HG03280 (cell line): ENCODE results near the gene TENT4B.

Experiments
- ATAC-seq: cut with Tn5 transposase; IDR thresholded peaks from one replicate; pipeline ENCODE4 v1.9.1; 2021; ENCODE audit warnings: mild to moderate bottlenecking, moderate library complexity; ENCODE audit not compliant: unreplicated experiment

TENT4B gene

DNA sequence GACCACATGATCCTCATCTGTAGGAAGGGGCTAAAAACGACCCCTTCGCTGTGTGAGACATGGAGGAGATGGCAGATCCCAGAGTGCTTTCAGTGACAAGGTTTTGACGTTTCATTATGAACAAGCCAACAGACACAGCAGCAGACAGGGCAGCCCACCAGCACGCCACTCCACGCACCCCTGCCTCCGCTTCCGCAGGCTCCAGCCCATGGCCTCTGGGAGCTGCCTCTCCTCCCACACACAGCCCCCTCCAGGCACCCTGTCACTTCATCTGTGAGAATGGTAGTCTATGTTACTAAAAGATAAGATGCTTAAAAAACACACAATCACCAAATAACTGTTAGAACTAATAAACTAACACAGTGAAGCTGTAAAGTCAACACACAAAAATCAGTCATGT lies 101.0 kb downstream of the TENT4B start:
- no peak for ATAC-seq

DNA sequence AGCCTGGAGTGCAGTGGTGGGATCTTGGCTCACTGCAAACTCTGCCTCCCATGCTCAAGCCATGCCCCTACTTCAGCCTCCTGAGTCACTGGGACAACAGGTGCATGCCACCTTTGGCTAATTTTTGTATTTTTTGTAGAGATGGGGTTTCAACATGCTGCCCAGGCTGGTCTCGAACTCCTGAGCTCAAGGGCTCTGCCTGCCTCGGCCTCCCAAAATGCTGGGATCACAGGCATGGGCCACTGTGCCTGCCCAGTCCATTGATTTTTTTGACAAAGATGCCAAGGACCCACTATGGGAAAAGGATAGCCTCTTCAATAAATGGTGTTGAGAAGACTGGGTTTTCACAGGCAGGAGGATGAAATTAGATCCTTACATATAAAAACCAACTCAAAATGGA lies 102.4 kb downstream of the TENT4B start:
- ATAC-seq = no peak

DNA sequence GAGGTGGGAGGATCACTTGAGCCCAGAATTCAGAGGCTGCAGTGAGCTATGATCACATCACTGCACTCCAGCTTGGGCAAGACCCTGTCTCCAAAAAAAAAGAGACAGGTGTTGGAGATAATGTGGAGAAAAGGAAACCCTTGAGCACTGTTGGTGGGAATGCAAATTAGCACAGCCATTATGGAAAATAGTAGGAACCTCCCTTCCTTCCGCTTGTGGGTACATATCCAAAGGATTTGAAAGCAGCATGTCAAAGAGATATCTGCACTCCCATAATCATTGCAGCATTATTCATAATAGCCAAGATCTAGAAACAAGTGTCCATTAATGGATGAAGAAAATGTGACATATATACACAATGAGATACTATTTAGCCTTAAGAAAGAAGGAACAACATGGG lies 103.5 kb downstream of the TENT4B start:
- no peak for ATAC-seq

DNA sequence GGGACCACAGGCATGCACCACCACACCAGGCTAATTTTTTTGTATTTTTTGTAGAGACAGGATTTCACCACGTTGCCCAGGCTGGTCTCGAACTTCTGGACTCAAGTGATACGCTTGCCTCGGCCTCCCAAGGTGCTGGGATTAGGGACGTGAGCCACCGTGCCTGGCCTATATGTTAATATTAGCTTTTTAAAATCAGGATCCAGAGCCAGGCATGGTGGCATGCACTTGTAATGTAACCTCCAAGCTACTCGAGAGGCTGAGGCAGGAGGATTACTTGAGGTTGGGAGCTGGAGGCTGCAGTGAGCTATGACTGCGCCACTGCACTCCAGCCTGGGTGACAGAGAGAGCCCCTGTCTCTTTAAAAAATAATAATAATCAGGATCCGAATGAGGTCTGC lies 104.8 kb downstream of the TENT4B start:
- ATAC-seq = no peak

DNA sequence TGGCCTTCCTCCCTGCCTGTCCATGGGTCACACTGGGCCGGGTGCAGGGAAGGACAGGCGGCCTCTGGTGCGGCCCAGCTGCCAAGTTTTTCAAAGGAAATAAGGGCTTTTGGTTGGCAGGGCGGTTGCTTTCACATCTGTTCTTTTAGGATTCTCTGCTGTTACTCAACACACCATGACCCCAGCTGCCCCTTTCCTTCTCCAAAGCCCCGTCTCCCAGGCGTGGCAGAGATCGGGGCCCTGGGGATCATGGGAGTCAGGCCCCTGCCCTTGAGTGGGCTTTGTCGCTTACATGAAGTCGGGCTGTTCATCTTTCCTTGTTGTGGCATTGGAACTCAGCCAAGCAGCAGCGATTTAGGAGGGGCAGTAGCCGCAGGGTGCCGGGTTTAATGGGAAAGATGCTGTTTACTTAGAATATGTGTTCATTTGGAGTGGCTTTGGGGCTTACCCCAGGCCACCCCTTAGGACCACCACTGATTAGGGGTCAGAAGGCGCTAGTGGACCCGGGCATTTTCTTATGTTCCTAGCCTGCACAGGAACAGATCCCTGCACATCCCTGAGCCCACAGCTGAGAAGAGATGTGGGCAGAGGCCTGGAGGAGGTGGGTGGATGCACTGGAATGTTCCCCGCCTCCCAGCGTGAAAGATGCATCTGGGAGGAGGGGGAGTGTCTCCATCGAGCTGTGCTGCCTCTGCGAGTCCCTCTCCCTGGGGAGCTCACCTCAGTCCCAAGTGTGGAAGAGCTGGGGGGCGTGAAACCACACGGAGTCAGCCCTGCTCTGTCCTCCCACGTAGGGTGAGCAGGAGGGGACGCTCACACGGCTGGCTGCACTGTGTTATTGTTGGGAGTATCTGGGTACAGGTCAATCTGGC lies 106.5 kb downstream of the TENT4B start:
- ATAC-seq = no peak

DNA sequence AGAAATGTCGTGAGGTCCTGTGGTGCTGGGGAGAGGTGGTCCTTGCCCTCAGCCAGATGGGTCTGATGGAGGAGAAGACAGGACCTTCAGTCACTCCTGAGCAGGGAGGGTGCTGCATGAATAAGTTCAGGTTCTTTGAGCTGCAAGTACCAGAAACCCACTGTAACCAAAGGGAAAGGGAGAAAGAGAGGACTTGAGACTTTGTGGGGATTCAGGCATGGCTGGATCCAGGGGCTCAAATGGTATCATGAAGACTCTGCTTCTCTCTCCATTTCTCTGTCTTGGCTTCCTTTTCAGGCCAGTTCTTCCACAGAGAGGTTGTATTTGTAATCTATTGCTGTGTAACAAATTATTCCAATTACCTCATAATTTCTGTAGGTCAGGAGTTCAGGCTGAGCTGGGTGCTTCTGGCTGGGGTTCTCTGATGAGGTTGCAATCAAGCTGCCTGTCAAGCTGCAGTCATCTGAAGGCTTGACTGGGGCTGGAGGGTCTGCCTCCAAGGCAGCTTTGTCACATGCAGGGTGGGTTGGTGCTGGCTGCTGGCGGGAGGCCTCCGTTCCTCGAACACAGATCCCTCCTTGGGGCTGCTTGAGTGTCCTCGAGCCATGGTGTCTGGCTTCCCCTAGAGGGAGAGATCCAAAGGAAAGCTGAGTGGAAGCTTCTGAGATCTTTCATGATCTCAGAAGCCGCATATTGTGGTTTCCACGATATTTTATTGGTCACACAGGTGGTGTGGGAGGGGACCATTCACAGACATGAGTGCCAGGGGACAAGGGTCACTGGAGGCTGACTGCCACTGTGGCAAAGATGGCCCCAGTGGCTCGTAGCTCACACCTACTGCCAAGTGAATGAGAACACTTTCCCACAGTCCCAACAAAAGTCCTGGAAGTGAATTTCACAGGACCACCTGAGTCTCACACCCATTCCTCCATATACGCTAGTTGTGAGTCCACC lies 107.4 kb downstream of the TENT4B start:
- no peak for ATAC-seq

DNA sequence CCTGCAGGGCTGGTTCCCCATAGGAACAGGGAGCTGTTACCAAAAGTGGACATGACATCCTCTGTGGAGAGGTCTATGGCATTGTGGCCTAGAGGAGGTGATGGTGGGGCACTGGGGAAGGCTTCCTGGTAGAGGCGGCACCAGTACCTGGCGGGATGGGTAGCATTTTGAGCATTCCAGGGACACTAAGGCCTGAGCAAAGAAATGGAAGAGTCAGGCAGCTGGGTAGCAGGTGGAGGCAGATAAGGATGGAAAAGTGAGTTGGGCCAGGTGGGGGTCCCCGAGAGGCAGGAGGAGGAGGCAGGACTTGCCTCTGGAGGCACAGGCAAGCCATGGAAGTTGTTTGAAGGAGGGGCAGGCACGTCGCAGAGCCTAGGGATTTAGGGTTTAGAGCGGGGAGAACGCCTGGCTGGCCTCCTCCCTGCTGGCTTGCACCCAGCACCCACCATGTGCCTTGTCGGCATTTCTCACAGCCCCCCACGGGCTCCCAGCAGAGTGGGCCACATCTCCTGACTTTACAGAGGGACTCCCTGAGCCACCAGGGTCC lies 108.1 kb downstream of the TENT4B start:
- ATAC-seq = no peak

DNA sequence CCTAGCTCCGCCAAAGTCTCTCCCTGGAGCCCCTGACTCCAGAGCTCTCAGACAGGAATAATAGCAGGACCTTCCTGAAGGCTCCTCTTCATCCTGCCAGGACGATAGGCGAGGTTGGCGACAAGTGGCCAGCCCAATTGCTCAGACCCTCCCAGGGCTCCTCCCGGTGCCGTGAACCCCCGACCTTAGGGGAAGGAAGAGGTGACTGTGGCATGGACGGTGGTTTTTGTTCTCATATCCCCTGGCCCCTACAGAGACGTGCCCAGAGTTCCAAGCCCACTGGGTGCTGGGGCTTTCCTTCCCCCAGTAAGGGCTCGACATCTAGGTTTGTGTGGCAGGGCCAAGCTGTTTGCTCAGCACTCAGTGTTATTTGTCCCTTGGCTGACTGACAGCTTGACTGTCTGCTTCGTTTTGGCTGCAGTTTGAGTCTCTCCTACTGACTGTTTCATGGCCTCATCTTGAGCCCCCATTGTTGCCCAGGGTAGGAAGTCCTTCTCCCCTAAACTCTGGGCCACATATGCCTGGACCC lies 108.7 kb downstream of the TENT4B start:
- ATAC-seq = no peak

DNA sequence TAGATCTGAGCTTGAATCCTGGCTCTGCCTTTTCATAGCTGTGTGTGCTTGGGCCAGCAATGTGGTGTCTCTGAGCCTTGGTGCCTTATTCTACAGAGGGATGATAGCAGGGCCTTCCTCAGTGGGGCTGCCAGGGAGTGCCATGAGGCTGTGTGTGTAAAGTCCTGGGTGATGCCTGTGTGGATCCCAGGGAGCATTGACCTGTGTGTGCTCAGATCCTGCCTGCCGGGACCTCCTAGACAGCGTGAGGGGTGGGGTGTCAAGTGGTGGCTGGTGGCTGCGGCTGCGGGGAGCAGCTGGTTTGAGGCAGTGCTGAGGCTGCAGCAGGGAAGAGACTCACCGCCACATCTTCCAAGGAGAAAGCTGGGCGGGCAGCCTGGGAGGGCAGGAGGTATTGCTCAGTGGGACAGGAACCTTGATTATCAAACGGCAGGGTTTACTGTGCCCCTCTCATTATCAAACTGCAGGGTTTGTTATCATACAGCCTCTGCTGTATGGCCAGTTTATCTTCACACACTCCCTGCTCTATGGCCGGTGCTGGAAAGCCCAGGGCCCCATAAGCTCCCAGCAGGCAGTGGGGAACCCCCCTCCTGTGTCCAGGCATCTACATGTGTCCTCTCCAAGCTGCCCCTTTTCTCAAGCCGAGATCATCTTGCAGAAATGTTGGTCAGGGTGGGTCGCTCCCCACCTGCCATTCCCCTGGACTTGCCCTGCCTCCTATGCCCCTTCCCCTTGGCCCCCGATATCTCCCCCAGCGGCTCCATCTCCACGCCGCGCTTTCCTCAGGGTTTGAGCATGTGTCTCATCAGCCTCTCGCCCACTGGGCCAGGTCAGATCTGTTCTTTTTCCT lies 110.2 kb downstream of the TENT4B start:
- no peak for ATAC-seq

DNA sequence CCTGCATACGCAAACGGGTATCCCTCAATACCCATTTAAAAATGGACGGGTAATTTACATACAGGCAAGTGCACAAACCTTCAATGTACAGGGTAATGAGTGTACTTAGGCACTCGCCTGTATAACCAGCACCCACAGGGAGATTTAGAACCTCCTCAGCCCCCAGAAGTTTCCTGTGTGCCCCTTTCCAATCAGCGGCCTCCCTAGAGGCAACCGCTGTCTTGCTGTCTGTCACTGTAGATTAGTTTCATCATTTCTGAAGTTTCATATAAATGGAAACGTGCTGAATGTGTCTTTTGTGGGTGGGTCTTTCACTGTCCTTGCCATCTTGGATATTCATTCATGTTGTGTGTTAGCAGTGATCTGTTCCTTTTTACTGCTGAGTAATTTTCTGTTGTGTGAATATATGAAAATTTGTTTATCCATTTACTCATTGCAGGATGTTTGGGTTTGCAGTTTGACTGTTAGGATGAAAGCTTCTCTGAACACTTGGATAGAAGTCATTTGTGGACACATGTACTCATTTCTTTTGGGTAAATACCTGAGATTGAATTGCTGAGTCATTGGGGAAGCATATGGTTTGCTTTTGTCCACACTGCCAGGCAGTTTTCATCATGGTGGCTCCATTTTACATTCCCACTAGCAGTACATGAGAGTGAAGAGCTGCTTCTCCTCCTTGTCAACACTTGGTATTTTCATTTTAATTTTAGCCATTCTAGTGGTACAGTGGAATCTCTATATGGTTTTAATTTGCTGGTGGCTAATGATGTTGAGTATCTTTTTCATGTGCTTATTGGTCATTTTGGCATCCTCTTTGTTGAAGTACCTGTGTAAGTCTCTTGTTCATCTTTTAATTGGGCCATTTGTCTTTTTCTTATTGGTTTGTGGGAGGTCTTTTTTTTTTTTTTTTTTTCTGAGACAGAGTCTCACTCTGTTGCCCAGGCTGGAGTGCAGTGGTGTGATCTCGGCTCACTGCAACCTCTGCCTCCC lies 111.1 kb downstream of the TENT4B start:
- ATAC-seq = no peak

DNA sequence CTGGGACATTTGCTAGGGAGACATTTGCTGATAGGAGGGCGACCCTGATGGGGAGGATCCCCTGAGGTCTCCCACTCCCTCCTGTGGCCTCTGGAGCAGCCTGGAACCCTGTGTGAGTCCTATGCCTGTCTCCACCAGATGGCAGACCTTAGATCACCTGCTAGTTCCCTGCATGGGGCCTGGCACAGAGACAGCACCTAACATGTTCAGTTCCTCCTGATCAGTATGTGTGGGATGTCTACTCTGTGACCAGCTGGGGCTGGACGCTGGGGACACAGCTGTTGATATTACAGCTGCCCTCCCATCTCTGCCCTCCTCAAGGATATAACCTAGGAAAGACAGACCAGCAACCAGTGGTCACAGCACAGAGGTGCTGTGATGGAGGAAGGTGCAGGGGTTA lies 112.2 kb downstream of the TENT4B start:
- peak; percentile 40 for ATAC-seq

DNA sequence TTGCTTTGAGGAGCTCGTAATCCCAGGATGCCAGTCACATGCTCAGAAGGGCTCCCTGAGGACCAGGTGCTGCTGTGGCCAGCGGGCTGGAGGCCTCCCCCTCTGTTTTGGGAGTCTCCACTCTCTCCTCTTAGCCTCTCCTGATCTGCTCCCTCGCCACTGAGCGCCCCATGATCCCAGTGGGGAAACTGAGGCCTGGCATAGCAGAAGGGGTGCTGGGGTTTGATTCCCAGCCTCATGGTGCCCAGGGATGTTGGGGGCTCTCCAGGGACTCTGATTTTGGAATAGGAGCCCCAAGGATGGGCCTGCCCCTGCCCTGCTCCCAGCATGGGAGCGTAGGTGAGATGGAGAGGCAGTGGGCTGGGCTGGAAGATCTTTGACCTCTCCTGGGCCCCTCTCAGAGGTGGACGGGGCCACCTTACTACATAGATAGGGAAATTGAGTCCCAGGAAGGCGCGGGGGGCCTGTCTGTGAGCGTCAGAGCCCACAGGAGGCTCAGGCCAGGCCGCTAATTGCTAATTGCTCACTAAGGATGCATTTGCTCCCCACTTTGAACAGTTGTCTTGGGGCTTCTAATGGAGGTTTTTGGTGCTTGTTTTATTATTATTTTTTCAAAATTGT lies 112.7 kb downstream of the TENT4B start:
- ATAC-seq = no peak

DNA sequence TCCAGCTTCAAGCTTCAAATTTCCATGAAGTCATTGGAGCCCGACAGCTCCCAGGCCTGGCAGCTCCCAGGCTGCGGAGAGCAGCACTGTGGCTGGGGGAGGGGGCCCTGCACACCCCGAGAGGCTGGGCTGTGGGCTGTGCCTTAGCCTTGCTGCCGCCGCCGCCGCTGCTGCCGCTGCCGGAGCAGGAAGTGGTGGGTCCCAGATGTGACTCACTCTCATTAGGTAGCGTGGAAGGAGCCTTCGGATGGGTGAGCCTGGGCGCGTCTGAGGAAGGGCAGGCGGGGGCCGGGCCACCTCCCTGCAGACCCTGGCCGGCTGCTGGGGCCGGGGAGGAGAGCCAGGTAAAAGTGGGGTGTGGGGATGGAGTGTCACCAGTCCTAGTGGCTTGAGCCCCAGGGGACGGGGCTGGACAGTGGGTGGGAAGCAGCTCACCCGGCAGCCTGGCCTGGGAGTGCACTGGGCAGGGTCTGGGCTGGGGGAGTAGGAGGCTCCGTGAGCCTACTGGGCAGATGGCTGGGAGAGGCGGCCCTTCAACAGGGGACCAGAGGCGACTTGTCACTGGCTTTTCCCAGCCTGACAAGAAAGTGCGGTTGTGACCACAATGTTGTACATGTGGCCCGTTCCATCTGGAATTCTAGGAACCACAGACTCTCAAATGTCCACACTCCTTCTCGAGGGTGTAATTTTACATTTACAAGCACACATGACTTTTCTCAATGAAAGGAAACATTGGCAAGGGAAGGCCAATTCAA lies 113.4 kb downstream of the TENT4B start, which contains the start of gene ADCY7:
TSS of gene ADCY7 (plus strand) at position 215 of the 755 bp plus-strand sequence. CDS start 21,629 bp downstream, outside the sequence.
- ATAC-seq = peak; percentile 87

DNA sequence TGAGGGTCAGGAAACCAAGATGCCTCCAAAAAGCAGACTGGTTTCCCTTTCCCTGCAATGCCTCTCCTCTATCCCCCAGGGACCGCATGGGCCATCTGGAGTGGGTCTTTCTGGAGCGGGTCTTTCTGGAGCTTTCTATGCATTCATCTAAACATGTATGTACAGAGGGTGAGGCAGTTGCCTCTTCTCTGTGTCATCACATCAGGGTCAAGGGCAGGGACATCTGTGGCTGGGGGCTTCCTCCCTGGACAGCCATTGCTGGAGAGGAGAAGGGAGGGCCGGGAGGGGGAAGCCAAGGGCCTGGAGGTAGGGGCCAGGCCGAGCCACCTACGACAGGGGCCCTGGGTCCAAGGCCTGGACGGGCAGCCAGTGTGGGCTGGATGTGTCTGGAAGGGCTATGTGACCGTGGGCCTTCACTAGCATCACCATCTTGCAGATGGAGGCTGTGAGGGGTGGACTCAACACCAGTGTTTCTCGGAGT lies 114.1 kb downstream of the TENT4B start:
- ATAC-seq = no peak

DNA sequence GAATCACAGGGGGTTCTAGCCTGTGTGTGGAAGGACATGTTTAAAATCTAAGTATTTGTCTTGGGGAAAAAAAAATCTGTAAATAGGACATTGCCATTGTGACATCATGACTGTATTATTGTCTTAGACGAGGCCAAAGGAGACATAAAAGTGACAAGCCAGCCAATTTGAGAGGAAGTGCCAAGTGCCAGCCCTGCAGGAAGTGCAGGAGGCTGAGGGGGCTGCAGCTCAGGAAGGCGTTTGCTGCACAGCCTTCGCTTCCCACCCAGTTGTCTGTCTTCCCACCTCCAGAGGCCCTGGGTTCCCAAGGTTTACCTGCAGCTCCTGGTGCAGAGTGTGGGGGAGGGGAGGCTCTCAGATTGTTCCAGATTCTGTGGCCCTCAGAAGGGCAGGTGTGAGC lies 114.5 kb downstream of the TENT4B start:
- no peak for ATAC-seq

DNA sequence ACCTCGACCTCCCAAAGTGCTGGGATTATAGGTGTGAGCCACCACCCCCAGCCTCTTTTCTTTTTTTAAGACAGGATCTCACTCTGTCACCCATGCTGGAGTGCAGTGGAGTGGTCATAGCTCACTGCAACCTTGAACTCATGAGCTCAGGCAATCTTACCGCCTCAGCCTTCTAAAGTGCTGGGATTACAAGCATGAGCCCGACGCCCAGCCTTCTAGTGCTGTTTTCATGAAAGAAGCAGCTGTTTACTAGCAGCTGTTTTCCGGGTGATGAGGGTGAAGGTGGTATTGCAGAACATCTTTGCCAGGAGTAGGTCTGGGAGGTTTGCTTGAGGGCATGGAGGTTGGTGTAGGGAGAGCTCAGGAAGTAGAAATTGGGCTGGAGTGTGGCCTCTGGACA lies 115.2 kb downstream of the TENT4B start:
- no peak for ATAC-seq

DNA sequence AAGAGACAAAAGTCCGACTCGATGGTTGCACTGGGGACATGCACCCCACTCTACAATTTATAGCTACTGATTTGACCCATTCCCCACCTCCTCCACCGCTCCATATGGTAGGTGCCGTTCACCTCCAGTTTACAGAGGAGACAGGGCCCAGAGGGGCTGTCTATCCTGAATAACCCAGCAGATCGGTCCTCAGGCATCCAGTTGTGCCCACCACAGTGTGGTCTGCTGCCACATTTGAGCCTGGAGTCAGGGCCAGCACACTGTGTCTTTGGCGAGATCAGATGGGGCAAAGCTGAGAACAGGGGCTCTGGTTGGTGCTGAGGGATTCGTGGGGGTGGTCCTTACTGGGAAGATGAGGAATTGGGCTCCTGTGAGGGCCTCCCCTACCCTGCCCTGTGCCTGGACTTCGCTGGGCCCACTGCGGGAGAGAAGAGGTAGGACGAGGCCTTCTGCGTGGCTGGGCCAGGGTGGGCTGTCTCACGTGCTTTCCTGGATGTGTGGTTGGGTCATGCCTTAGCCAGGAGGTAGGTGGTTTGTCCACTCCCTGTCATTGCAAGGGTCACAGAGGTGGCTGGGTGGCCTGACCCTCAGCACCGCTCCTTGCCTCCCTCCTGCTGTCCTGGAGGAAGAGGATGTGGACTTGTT lies 116.1 kb downstream of the TENT4B start:
- ATAC-seq = no peak
